PC-9 (cell line): ENCODE measurements around the gene HTATSF1. TPM values are rescaled to one million over a fixed set of nuclear protein-coding genes. Genes with fewer than 3 reads are reported as not detected.
A peak's percentile ranks its signal among the peaks of the same experiment; 100 is the strongest.

Source experiments
- BruUV-seq: library from RNA; stranded (reverse); fragments of 400-500 nt; replicated peaks from 2 replicates; lab custom pipeline; 2021; lab: Mats Ljungman, UMichigan
- CTCF ChIA-PET: fragments of 300-600 bp; sonication (Branson Sonifier 250); formaldehyde crosslinking; loops from one replicate; lab custom pipeline; 2022; ENCODE audit warnings: antibody characterized with exemption; lab: Charles Lee
- POLR2A ChIA-PET: fragments of 300-600 bp; sonication (Branson Sonifier 250); formaldehyde crosslinking; loops from one replicate; lab custom pipeline; 2022; ENCODE audit warnings: antibody characterized with exemption; ENCODE audit not compliant: unreplicated experiment; lab: Charles Lee
- DNase-seq, 2 experiments: peaks; one replicate each; pipeline versions ENCODE4 v3.0.0 to v3.0.0-alpha.2; 2015 to 2022; ENCODE audit warnings: mixed read lengths in 1 of 2
- H2AFZ ChIP-seq: fragments of 200-600 bp; sonication (generic); 2 replicates; pipeline ENCODE4 v1.8.1; 2017; ENCODE audit warnings: antibody characterized with exemption
- H3F3A ChIP-seq: fragments of 200-600 bp; sonication (generic); 2 replicates; pipeline ENCODE4 v1.8.1; 2017; ENCODE audit warnings: antibody characterized with exemption, mild to moderate bottlenecking, low read depth; ENCODE audit not compliant: insufficient read depth
- H3K27ac ChIP-seq: fragments of 200-600 bp; sonication (generic); 2 replicates; pipeline ENCODE4 v1.6.1; 2016; ENCODE audit warnings: mixed run types
- H3K27me3 ChIP-seq: fragments of 200-600 bp; sonication (generic); 2 replicates; pipeline ENCODE4 v1.6.1; 2016; ENCODE audit warnings: low read depth, mixed run types; ENCODE audit not compliant: insufficient read depth
- H3K36me3 ChIP-seq: fragments of 200-600 bp; sonication (generic); 2 replicates; pipeline ENCODE4 v1.6.1; 2016; ENCODE audit warnings: low read depth, mixed run types
- H3K4me1 ChIP-seq: fragments of 200-600 bp; sonication (generic); replicated peaks from 2 replicates; pipeline ENCODE4 v1.6.1; 2016; ENCODE audit warnings: mixed run types; ENCODE audit not compliant: insufficient read depth
- H3K4me2 ChIP-seq: fragments of 200-600 bp; sonication (generic); 2 replicates; pipeline ENCODE4 v1.6.1; 2017; ENCODE audit warnings: mixed run types
- H3K4me3 ChIP-seq: fragments of 200-600 bp; sonication (generic); 2 replicates; pipeline ENCODE4 v1.6.1; 2016; ENCODE audit warnings: mixed run types
- H3K79me2 ChIP-seq: fragments of 200-600 bp; sonication (generic); 2 replicates; pipeline ENCODE4 v1.6.1; 2017; ENCODE audit warnings: low read depth, mixed run types
- H3K9me2 ChIP-seq: fragments of 200-600 bp; sonication (generic); 2 replicates; pipeline ENCODE4 v1.8.1; 2017; ENCODE audit warnings: mild to moderate bottlenecking; ENCODE audit not compliant: insufficient read depth
- H3K9me3 ChIP-seq: fragments of 200-600 bp; sonication (generic); 2 replicates; pipeline ENCODE4 v1.8.1; 2016; ENCODE audit warnings: low read depth; ENCODE audit not compliant: insufficient read depth
- H4K20me1 ChIP-seq: fragments of 200-600 bp; sonication (generic); 2 replicates; pipeline ENCODE4 v1.8.1; 2017; ENCODE audit not compliant: insufficient read depth
- CTCF ChIP-seq: fragments of 200-600 bp; sonication (generic); conservative IDR thresholded peaks from 2 replicates; pipeline ENCODE4 v1.6.1; 2017; ENCODE audit warnings: mixed run types, antibody characterized with exemption, mild to moderate bottlenecking, moderate library complexity
- EZH2 ChIP-seq: fragments of 200-600 bp; sonication (generic); IDR thresholded peaks from 2 replicates; pipeline ENCODE4 v1.8.0; 2017; ENCODE audit warnings: antibody characterized with exemption, low read depth
- intact Hi-C: fragments of 100-400 bp; cut with micrococcal nuclease; formaldehyde crosslinking; loops from one replicate; pipeline ENCODE4 v1.10.0; 2022; ENCODE audit not compliant: unreplicated experiment
- total RNA-seq: library from RNA; stranded (reverse); gene quantifications from 2 replicates; pipeline ENCODE4 v1.2.3, GENCODE V29; 2021

HTATSF1 gene
- total RNA-seq, 1 experiment from 2014 or later = 72.4 TPM

- no peak for DNase-seq
- Histone ChIP-seq H3K4me2 (no peak overlapping the region), H3K4me1 (peaks cover 18% of the 10 kb centered on the region), H3F3A (peaks cover 5% of the 10 kb centered on the region; the same call in 1 of the 2 replicates), H3K4me3 (no peak overlapping the region), H3K9me2 (no peaks in the 10 kb centered on the region), H3K27me3 (no peaks in the 10 kb centered on the region), H3K27ac (no peak overlapping the region), H3K9me3 (no peaks in the 10 kb centered on the region), H3K79me2 (no peaks in the 10 kb centered on the region), H4K20me1 (no peaks in the 10 kb centered on the region), H2AFZ (no peak overlapping the region), H3K36me3 (no peaks in the 10 kb centered on the region)
- TF ChIP-seq EZH2 = no peak
- TF ChIP-seq CTCF = no peak
- ChIA-PET CTCF (no interaction called here), POLR2A (no interaction called here)
- intact Hi-C loops = no loop called here
- BruUV-seq = no TSS peak
These were observed 17.0 kb upstream of the HTATSF1 start for GRCh38 chrX:136480383-136480782.

- Histone ChIP-seq H4K20me1 (no peaks in the 10 kb centered on the region), H3K27me3 (no peaks in the 10 kb centered on the region), H3K79me2 (no peaks in the 10 kb centered on the region), H3K4me1 (no peaks in the 10 kb centered on the region), H3F3A (no peaks in the 10 kb centered on the region), H3K4me3 (no peak within 1 kb of the TSS), H3K36me3 (no peaks in the 10 kb centered on the region), H3K27ac (no peak within 1 kb of the TSS), H2AFZ (no peak within 1 kb of the TSS), H3K9me3 (no peaks in the 10 kb centered on the region), H3K4me2 (no peak within 1 kb of the TSS), H3K9me2 (no peaks in the 10 kb centered on the region)
- no peak for DNase-seq
- TF ChIP-seq EZH2 = no peak
- TF ChIP-seq CTCF = no peak
- BruUV-seq = no TSS peak
- intact Hi-C loops = loop anchor here (2.0 to 5.0 kb wide), 2 partner anchors 320 to 459 kb away; no protein-coding TSS in a partner anchor
- ChIA-PET CTCF (no interaction called here), POLR2A (no interaction called here)
These were observed 9.7 kb upstream of the HTATSF1 start, which contains the start of gene BRS3 for GRCh38 chrX:136487647-136488046. TSS of gene BRS3 (plus strand) at chrX:136487947. CDS start at chrX:136488115, 168 bp downstream.

- Histone ChIP-seq H3K27me3 (no peaks in the 10 kb centered on the region), H3K79me2 (no peaks in the 10 kb centered on the region), H3K4me1 (no peaks in the 10 kb centered on the region), H4K20me1 (no peaks in the 10 kb centered on the region), H3K4me2 (no peak overlapping the region), H3K9me3 (no peaks in the 10 kb centered on the region), H3K4me3 (no peak overlapping the region), H3K9me2 (no peaks in the 10 kb centered on the region), H3F3A (no peaks in the 10 kb centered on the region), H3K36me3 (no peaks in the 10 kb centered on the region), H2AFZ (no peak overlapping the region), H3K27ac (no peak overlapping the region)
- intact Hi-C loops = loop anchor here (2.0 to 5.0 kb wide), 2 partner anchors 321 to 460 kb away; no protein-coding TSS in a partner anchor
- no TSS peak for BruUV-seq
- DNase-seq = no peak
- CTCF ChIA-PET = interaction anchor here (0.6 to 0.9 kb wide), 2 partner anchors 39 to 92 kb away, joined by 3 read pairs; no protein-coding TSS in a partner anchor
- TF ChIP-seq CTCF (peak; percentile 64), EZH2 (no peak)
- POLR2A ChIA-PET = no interaction called here
These were observed 8.7 kb upstream of the HTATSF1 start for GRCh38 chrX:136488706-136489105.
